ENCODE results near the gene HTR5A. TPM values are rescaled to one million over a fixed set of nuclear protein-coding genes. Genes with fewer than 3 reads are reported as not detected.

HTR5A gene
- total and polyA plus RNA-seq, 10 of the 15 experiments (the other 5 are each of a cell fraction or from before 2014, with no cell fraction given), result not detected

DNA sequence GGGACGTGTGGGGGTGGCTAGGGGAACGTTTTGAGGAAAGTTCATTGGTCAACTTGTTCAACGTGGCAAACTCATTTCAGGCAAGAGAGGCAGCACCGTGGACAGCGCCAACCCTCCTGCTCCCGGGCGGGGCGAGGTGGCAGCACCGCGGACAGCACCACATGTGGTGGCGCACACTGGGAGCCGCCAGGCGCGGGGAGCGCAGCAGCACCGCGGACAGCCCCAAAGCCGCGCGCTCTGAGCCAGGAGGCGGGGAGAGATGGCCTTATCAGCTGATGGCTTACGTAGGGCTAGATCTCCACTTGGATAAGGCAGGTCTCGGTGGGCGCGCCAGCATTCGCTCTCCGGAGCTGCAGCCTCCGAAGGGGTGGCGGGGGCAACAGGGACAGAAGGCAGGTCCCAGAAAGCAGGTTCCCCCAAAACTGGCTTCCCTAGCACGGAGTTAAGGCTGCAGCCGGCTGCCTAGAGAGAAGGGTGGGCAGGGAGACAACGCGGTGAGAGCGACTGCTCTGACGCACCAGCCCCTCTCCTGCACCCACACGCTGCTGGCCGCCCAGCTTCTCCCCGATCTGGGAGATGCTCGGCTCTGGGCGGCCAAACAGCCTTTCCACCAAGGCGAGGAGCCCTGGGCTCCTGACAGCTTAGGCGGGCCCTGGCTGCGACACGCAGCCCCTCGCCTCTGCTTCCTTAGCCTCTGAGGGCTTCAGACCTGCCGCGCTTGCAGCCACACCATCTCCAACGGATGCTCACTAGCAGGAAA lies at the start of gene HTR5A (continued):
- peak; percentile 93 for TF ChIP-seq ZBTB33 (IDR thresholded peaks at IDR 0.05)
- TF ChIP-seq CBX3 (IDR thresholded peaks at IDR 0.05; ENCODE audit: borderline replicate concordance, low read depth), result no peak
- TF ChIP-seq, protein P1, sequence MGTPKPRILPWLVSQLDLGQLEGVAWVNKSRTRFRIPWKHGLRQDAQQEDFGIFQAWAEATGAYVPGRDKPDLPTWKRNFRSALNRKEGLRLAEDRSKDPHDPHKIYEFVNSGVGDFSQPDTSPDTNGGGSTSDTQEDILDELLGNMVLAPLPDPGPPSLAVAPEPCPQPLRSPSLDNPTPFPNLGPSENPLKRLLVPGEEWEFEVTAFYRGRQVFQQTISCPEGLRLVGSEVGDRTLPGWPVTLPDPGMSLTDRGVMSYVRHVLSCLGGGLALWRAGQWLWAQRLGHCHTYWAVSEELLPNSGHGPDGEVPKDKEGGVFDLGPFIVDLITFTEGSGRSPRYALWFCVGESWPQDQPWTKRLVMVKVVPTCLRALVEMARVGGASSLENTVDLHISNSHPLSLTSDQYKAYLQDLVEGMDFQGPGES (IDR thresholded peaks at IDR 0.05), result no peak
- no peak for TF ChIP-seq FOXM1 (IDR thresholded peaks at IDR 0.05; ENCODE audit: low read depth, low read length)
- TF ChIP-seq MYC (IDR thresholded peaks at IDR 0.05; ENCODE audit: insufficient read depth, insufficient read length, insufficient replicate concordance, low read length, severe bottlenecking), result no peak
- peak in 1 of 2 experiments; percentile 45; a peak in 2 of 4 replicates for TF ChIP-seq BHLHE40 (IDR thresholded peaks at IDR 0.05; ENCODE audit: borderline replicate concordance in 1 of 2, low read depth in 2 of 2, low read length in 1 of 2)
- TF ChIP-seq SMAD5 (IDR thresholded peaks at IDR 0.05; ENCODE audit: low read depth), result no peak
- TF ChIP-seq CEBPZ (IDR thresholded peaks at IDR 0.05; ENCODE audit: low read depth, low read length), result no peak
- no peak for TF ChIP-seq BACH1 (IDR thresholded peaks at IDR 0.05; ENCODE audit: borderline replicate concordance)
- TF ChIP-seq, protein P2, sequence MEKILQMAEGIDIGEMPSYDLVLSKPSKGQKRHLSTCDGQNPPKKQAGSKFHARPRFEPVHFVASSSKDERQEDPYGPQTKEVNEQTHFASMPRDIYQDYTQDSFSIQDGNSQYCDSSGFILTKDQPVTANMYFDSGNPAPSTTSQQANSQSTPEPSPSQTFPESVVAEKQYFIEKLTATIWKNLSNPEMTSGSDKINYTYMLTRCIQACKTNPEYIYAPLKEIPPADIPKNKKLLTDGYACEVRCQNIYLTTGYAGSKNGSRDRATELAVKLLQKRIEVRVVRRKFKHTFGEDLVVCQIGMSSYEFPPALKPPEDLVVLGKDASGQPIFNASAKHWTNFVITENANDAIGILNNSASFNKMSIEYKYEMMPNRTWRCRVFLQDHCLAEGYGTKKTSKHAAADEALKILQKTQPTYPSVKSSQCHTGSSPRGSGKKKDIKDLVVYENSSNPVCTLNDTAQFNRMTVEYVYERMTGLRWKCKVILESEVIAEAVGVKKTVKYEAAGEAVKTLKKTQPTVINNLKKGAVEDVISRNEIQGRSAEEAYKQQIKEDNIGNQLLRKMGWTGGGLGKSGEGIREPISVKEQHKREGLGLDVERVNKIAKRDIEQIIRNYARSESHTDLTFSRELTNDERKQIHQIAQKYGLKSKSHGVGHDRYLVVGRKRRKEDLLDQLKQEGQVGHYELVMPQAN (conservative IDR thresholded peaks at IDR 0.05), result peak; percentile 97
- TF ChIP-seq SIX5 (IDR thresholded peaks at IDR 0.05; ENCODE audit: low read depth, low read length, severe bottlenecking), result no peak
- peak; percentile 41; the same call in 1 of the 2 replicates for TF ChIP-seq CREM (IDR thresholded peaks at IDR 0.05; ENCODE audit: low read depth)
- TF ChIP-seq STAT3 (IDR thresholded peaks at IDR 0.05; ENCODE audit: low read depth, low read length), result no peak
- peak; percentile 92; the same call in 1 of the 2 replicates for TF ChIP-seq HDAC2 (IDR thresholded peaks at IDR 0.05)
- TF ChIP-seq JUNB (IDR thresholded peaks at IDR 0.05), result no peak
- no peak for TF ChIP-seq RELB (IDR thresholded peaks at IDR 0.05; ENCODE audit: low read depth)
- no peak for TF ChIP-seq CEBPB (IDR thresholded peaks at IDR 0.05; ENCODE audit: borderline replicate concordance in 1 of 2, low read depth in 2 of 2, low read length in 2 of 2)

Data from GM12878 (cell line).